ENCODE measurements around the gene CYP26C1.

GRCh38 chr10:93032809-93033137 is 27.8 kb upstream of the CYP26C1 start:
- no peak for TF ChIP-seq CTCF (conservative IDR thresholded peaks at IDR 0.05; ENCODE audit: low read length)
- no peak for TF ChIP-seq EZH2phosphoT487 (IDR thresholded peaks at IDR 0.05; ENCODE audit: borderline replicate concordance)

Measured in Loucy (cell line).